B cell (primary cell): Measurements from ENCODE around the gene RERE.

Experiments used
- EZH2 ChIP-seq: IDR thresholded peaks from 2 replicates; pipeline ENCODE4 v1.6.1; 2012; ENCODE audit warnings: borderline replicate concordance, low read depth, mild to moderate bottlenecking, moderate library complexity, low read length; ENCODE audit not compliant: insufficient read depth, poor library complexity, severe bottlenecking
- TF ChIP-seq, protein P1 (sequence below): fragments of 200-600 bp; IDR thresholded peaks from one replicate; pipeline ENCODE4 v1.8.0; 2022; ENCODE audit warnings: antibody characterized with exemption, mild to moderate bottlenecking

DNA sequence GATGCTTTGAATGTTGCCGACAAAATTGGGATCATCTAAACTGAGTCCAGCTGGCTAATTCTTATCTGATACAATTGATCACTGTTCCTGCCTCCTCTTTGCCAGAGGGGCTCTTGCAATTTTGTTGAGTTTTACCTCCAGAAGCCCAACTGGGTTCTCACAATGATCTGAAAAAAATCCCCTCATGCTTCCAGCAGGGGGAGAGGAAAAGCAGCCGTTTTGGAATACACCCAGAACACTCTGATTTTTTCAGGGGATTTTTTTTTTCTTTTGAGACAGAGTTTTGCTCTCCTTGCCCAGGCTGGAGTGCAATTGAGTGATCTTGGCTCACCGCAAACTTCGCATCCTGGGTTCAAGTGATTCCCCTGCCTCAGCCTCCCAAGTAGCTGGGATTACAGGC is 13.9 kb upstream of the RERE start:
- TF ChIP-seq, protein P1, sequence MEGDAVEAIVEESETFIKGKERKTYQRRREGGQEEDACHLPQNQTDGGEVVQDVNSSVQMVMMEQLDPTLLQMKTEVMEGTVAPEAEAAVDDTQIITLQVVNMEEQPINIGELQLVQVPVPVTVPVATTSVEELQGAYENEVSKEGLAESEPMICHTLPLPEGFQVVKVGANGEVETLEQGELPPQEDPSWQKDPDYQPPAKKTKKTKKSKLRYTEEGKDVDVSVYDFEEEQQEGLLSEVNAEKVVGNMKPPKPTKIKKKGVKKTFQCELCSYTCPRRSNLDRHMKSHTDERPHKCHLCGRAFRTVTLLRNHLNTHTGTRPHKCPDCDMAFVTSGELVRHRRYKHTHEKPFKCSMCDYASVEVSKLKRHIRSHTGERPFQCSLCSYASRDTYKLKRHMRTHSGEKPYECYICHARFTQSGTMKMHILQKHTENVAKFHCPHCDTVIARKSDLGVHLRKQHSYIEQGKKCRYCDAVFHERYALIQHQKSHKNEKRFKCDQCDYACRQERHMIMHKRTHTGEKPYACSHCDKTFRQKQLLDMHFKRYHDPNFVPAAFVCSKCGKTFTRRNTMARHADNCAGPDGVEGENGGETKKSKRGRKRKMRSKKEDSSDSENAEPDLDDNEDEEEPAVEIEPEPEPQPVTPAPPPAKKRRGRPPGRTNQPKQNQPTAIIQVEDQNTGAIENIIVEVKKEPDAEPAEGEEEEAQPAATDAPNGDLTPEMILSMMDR = no peak
- no peak for TF ChIP-seq EZH2
